Vagina (tissue), 2 donors: ENCODE results near the gene S1PR3. TPM values are rescaled to one million over a fixed set of nuclear protein-coding genes. Genes with fewer than 3 reads are reported as not detected.
A peak's percentile ranks its signal among the peaks of the same experiment; 100 is the strongest.

ENCODE experiments used
- DNase-seq, 2 donors: peaks; one replicate each; pipeline ENCODE4 v3.0.0-alpha.2; 2017; ENCODE audit errors: extremely low spot score in 2 of 2
- H3K27ac ChIP-seq: fragments of 200-600 bp; sonication (generic); one replicate; pipeline ENCODE4 v1.5.1; 2019
- H3K27me3 ChIP-seq: fragments of 200-600 bp; sonication (generic); one replicate; pipeline ENCODE4 v1.5.1; 2019
- H3K36me3 ChIP-seq, 2 donors: fragments of 200-600 bp; sonication (generic); one replicate each; pipeline ENCODE4 v1.5.1; 2017 to 2019
- H3K4me1 ChIP-seq: fragments of 200-600 bp; sonication (generic); one replicate; pipeline ENCODE4 v1.5.1; 2019
- H3K4me3 ChIP-seq, 2 donors: fragments of 200-600 bp; sonication (generic); 1 replicate in 1 of 2; 2 replicates in 1 of 2; pipeline ENCODE4 v1.5.1; 2016 to 2019
- H3K9me3 ChIP-seq: fragments of 200-600 bp; sonication (generic); one replicate; pipeline ENCODE4 v1.5.1; 2019
- POLR2A ChIP-seq, 2 donors: fragments of 450-650 bp; IDR thresholded peaks; one replicate each; pipeline ENCODE4 v1.6.1; 2017; ENCODE audit warnings: antibody characterized with exemption in 2 of 2, mild to moderate bottlenecking in 2 of 2, moderate library complexity in 2 of 2
- POLR2AphosphoS5 ChIP-seq, 2 donors: sonication (generic); formaldehyde crosslinking; IDR thresholded peaks; one replicate each; pipeline ENCODE4 v1.9.0; 2017; ENCODE audit warnings: antibody characterized with exemption in 2 of 2, mild to moderate bottlenecking in 2 of 2, low read depth in 1 of 2; ENCODE audit not compliant: insufficient read depth in 1 of 2
- intact Hi-C: fragments of 100-400 bp; cut with DNase I; formaldehyde crosslinking; loops from one replicate; pipeline ENCODE4 v1.15.1; 2023
- total RNA-seq: library from RNA; depleted of rRNA; stranded (reverse); fragments of >200 nt; gene quantifications from one replicate; pipeline ENCODE4 v1.2.3, GENCODE V29; 2016
- TF ChIP-seq, protein P1 (sequence below), 3 experiments: fragments of 450-650 bp in 2 of 3; fragments of 200-600 bp in 1 of 3; sonication (generic) in 1 of 3; IDR thresholded peaks; one replicate each; pipeline ENCODE4 v1.5.1; 2017 to 2019; ENCODE audit warnings: antibody characterized with exemption in 3 of 3, mild to moderate bottlenecking in 2 of 3, moderate library complexity in 2 of 3

The S1PR3 gene
- total RNA-seq, 1 donor from 2014 or later: 39.3 TPM

- intact Hi-C loops: loop anchor here (10.0 kb wide), 1 partner anchor 250 kb away; no protein-coding TSS in a partner anchor
- peak overlapping the region in 1 of 2 donors; percentile 71 for H3K4me3 ChIP-seq
- H3K27ac ChIP-seq: peak overlapping the region; percentile 79
- DNase-seq: peak; percentile 12 to 40
- H3K27me3 ChIP-seq: no peaks in the 10 kb centered on the region
- TF ChIP-seq, protein P1, sequence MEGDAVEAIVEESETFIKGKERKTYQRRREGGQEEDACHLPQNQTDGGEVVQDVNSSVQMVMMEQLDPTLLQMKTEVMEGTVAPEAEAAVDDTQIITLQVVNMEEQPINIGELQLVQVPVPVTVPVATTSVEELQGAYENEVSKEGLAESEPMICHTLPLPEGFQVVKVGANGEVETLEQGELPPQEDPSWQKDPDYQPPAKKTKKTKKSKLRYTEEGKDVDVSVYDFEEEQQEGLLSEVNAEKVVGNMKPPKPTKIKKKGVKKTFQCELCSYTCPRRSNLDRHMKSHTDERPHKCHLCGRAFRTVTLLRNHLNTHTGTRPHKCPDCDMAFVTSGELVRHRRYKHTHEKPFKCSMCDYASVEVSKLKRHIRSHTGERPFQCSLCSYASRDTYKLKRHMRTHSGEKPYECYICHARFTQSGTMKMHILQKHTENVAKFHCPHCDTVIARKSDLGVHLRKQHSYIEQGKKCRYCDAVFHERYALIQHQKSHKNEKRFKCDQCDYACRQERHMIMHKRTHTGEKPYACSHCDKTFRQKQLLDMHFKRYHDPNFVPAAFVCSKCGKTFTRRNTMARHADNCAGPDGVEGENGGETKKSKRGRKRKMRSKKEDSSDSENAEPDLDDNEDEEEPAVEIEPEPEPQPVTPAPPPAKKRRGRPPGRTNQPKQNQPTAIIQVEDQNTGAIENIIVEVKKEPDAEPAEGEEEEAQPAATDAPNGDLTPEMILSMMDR (IDR thresholded peaks at IDR 0.05): no peak
- TF ChIP-seq POLR2A (IDR thresholded peaks at IDR 0.05) (no peak), POLR2AphosphoS5 (IDR thresholded peaks at IDR 0.05; ENCODE audit: insufficient read depth in 1 of 2, low read depth in 1 of 2) (no peak)
- no peaks in the 10 kb centered on the region for H3K9me3 ChIP-seq
- peaks cover 89% of the 10 kb centered on the region for H3K4me1 ChIP-seq
- no peaks in the 10 kb centered on the region for H3K36me3 ChIP-seq
Measured at GRCh38 chr9:88995200-88995577, 3.9 kb downstream of the S1PR3 start.

- DNase-seq: peak; percentile 16 to 77
- intact Hi-C loops: loop anchor here (10.0 kb wide), 1 partner anchor 251 kb away; no protein-coding TSS in a partner anchor
- TF ChIP-seq POLR2A (IDR thresholded peaks at IDR 0.05) (no peak), POLR2AphosphoS5 (IDR thresholded peaks at IDR 0.05; ENCODE audit: insufficient read depth in 1 of 2, low read depth in 1 of 2) (no peak)
- TF ChIP-seq, protein P1 (IDR thresholded peaks at IDR 0.05): no peak
- H3K36me3 ChIP-seq: no peaks in the 10 kb centered on the region
- no peaks in the 10 kb centered on the region for H3K9me3 ChIP-seq
- no peaks in the 10 kb centered on the region for H3K27me3 ChIP-seq
- H3K27ac ChIP-seq: peak overlapping the region; percentile 79
- peak overlapping the region in 1 of 2 donors; percentile 71 for H3K4me3 ChIP-seq
- peaks cover 89% of the 10 kb centered on the region for H3K4me1 ChIP-seq
Measured at GRCh38 chr9:88995627-88996026, 4.4 kb downstream of the S1PR3 start.

GRCh38 chr9:88996046-88996920 is 5.0 kb downstream of the S1PR3 start:
- intact Hi-C loops: loop anchor here (10.0 kb wide), 1 partner anchor 251 kb away; no protein-coding TSS in a partner anchor
- TF ChIP-seq POLR2AphosphoS5 (IDR thresholded peaks at IDR 0.05; ENCODE audit: insufficient read depth in 1 of 2, low read depth in 1 of 2) (no peak), POLR2A (IDR thresholded peaks at IDR 0.05) (no peak)
- TF ChIP-seq, protein P1 (IDR thresholded peaks at IDR 0.05): no peak
- peak; percentile 74 to 87 for DNase-seq
- Histone ChIP-seq H3K4me3 (no peak overlapping the region), H3K27me3 (no peaks in the 10 kb centered on the region), H3K36me3 (no peaks in the 10 kb centered on the region), H3K27ac (peak overlapping the region; percentile 79), H3K9me3 (no peaks in the 10 kb centered on the region), H3K4me1 (peaks cover 92% of the 10 kb centered on the region)

DNA sequence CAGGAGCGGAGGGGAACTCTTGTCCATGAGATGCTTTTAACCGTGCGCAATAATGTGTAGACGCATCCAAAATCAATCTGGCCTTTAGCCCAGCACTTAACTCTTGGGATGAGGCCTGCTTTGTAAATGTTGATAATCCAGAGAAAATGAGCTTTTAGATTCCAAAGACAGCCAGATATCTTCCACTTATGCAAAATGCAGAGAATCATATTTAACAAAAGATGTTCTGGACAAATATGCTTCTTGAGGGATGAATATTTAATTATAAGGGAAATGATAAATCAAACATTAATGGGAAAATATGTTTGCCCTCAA is 5.6 kb downstream of the S1PR3 start:
- peaks cover 89% of the 10 kb centered on the region for H3K4me1 ChIP-seq
- no peak for TF ChIP-seq POLR2AphosphoS5 (IDR thresholded peaks at IDR 0.05; ENCODE audit: insufficient read depth in 1 of 2, low read depth in 1 of 2)
- TF ChIP-seq, protein P1 (IDR thresholded peaks at IDR 0.05): no peak
- no peak for TF ChIP-seq POLR2A (IDR thresholded peaks at IDR 0.05)
- no peak overlapping the region for H3K4me3 ChIP-seq
- H3K27me3 ChIP-seq: no peaks in the 10 kb centered on the region
- DNase-seq: no peak
- H3K9me3 ChIP-seq: no peaks in the 10 kb centered on the region
- peak overlapping the region; percentile 79 for H3K27ac ChIP-seq
- intact Hi-C loops: loop anchor here (10.0 kb wide), 1 partner anchor 252 kb away; no protein-coding TSS in a partner anchor
- H3K36me3 ChIP-seq: no peaks in the 10 kb centered on the region

DNA sequence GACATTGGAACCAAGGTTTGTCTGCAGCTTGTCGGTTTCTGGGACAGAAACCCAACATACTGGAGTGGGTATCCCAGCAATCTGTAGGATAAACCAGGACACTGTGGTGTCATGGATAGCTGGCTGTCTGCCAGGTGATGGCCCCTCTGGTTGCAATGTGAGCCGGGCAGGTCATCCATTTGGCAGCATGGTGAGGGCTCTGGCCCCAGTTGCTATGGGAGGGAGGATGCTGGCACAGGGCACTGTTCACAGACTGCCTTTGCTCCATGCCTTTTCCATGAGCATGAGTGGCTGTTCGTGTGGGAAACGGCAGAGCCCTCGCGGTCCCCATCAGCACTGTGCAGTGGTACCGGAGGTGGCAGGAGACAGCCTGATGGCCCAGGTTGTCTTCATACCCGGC is 6.4 kb downstream of the S1PR3 start:
- H3K4me1 ChIP-seq: peaks cover 81% of the 10 kb centered on the region
- TF ChIP-seq, protein P1 (IDR thresholded peaks at IDR 0.05): no peak
- TF ChIP-seq POLR2AphosphoS5 (IDR thresholded peaks at IDR 0.05; ENCODE audit: insufficient read depth in 1 of 2, low read depth in 1 of 2): no peak
- TF ChIP-seq POLR2A (IDR thresholded peaks at IDR 0.05): no peak
- intact Hi-C loops: loop anchor here (10.0 kb wide), 1 partner anchor 253 kb away; no protein-coding TSS in a partner anchor

More for the DNA sequence above, 6.4 kb downstream of the S1PR3 start:
- peak overlapping the region; percentile 79 for H3K27ac ChIP-seq
- no peaks in the 10 kb centered on the region for H3K9me3 ChIP-seq
- DNase-seq: peak; percentile 79 to 87
- no peak overlapping the region for H3K4me3 ChIP-seq
- no peaks in the 10 kb centered on the region for H3K27me3 ChIP-seq
- peaks cover 0 to 6% of the 10 kb centered on the region in 2 donors for H3K36me3 ChIP-seq
